A673 (cell line): ENCODE results near the gene IMMP2L. TPM values are rescaled to one million over a fixed set of nuclear protein-coding genes. Genes with fewer than 3 reads are reported as not detected.

ENCODE experiments used
- BruUV-seq: library from RNA; stranded (reverse); fragments of 400-500 nt; replicated peaks from 2 replicates; lab custom pipeline; 2021; lab: Mats Ljungman, UMichigan
- CTCF ChIA-PET: fragments of 300-600 bp; sonication (Branson Sonifier 250); formaldehyde crosslinking; loops from one replicate; lab custom pipeline; 2022; ENCODE audit warnings: antibody characterized with exemption; lab: Charles Lee
- POLR2A ChIA-PET: fragments of 300-600 bp; sonication (Branson Sonifier 250); formaldehyde crosslinking; loops from one replicate; lab custom pipeline; 2022; ENCODE audit warnings: antibody characterized with exemption; ENCODE audit not compliant: low non-redundant PET; lab: Charles Lee
- DNase-seq: peaks from one replicate; pipeline ENCODE4 v3.0.0-alpha.2; 2015; ENCODE audit warnings: low spot score
- H3K27ac ChIP-seq: fragments of 200-600 bp; sonication (generic); 2 replicates; pipeline ENCODE4 v1.5.1; 2016; ENCODE audit warnings: mixed run types, low read depth, mild to moderate bottlenecking, mixed read lengths, antibody characterized with exemption, low read length; ENCODE audit not compliant: poor library complexity, severe bottlenecking
- H3K27me3 ChIP-seq: fragments of 200-600 bp; sonication (generic); replicated peaks from 2 replicates; pipeline ENCODE4 v1.6.1; 2017; ENCODE audit warnings: mixed run types, low read depth, mild to moderate bottlenecking, mixed read lengths, antibody characterized with exemption, low read length; ENCODE audit not compliant: insufficient read depth, poor library complexity
- H3K36me3 ChIP-seq: fragments of 200-600 bp; sonication (generic); 2 replicates; pipeline ENCODE4 v1.6.1; 2016; ENCODE audit warnings: mixed run types, mild to moderate bottlenecking, mixed read lengths, antibody characterized with exemption, low read length; ENCODE audit not compliant: insufficient read depth, poor library complexity, severe bottlenecking
- H3K4me1 ChIP-seq: fragments of 200-600 bp; sonication (generic); 2 replicates; pipeline ENCODE4 v1.6.1; 2017; ENCODE audit warnings: mixed run types, mild to moderate bottlenecking, mixed read lengths, antibody characterized with exemption, low read length; ENCODE audit not compliant: insufficient read depth, poor library complexity, severe bottlenecking
- H3K4me3 ChIP-seq: fragments of 200-600 bp; sonication (generic); 2 replicates; pipeline ENCODE4 v1.5.1; 2016; ENCODE audit warnings: low read depth, mixed run types, mild to moderate bottlenecking, mixed read lengths, low read length; ENCODE audit not compliant: poor library complexity, severe bottlenecking
- H3K9me3 ChIP-seq: fragments of 200-600 bp; sonication (generic); 2 replicates; pipeline ENCODE4 v1.6.1; 2016; ENCODE audit warnings: mixed run types, low read depth, mild to moderate bottlenecking, mixed read lengths, antibody characterized with exemption, low read length; ENCODE audit not compliant: poor library complexity, severe bottlenecking
- CTCF ChIP-seq: fragments of 300-800, 200-600 bp; sonication (generic); conservative IDR thresholded peaks from 2 replicates; pipeline ENCODE4 v1.5.1; 2017; ENCODE audit warnings: low read depth, mild to moderate bottlenecking, antibody characterized with exemption, low read length, moderate library complexity, mixed read lengths
- EZH2 ChIP-seq: fragments of 200-600 bp; sonication (generic); IDR thresholded peaks from 2 replicates; pipeline ENCODE4 v1.6.1; 2017; ENCODE audit warnings: borderline replicate concordance, low read depth, mild to moderate bottlenecking, mixed read lengths, antibody characterized with exemption, low read length; ENCODE audit not compliant: poor library complexity, severe bottlenecking
- intact Hi-C: fragments of 100-400 bp; cut with micrococcal nuclease; formaldehyde crosslinking; loops from one replicate; pipeline ENCODE4 v1.10.0; 2022; ENCODE audit not compliant: unreplicated experiment
- total RNA-seq: library from RNA; stranded (reverse); gene quantifications from 2 replicates; pipeline ENCODE4 v1.2.3, GENCODE V29; 2021

Gene IMMP2L
- total RNA-seq, 1 experiment from 2014 or later: 10.0 TPM

- BruUV-seq: TSS peak; percentile 63
- H3K36me3 ChIP-seq: no peaks in the 10 kb centered on the region
- H3K9me3 ChIP-seq: no peaks in the 10 kb centered on the region
- DNase-seq: peak; percentile 24
- CTCF ChIA-PET: no interaction called here
- peak overlapping the region; percentile 74 for H3K27ac ChIP-seq
- no peaks in the 10 kb centered on the region for H3K27me3 ChIP-seq
- TF ChIP-seq CTCF (no peak), EZH2 (no peak)
- peak overlapping the region; percentile 5 for H3K4me3 ChIP-seq
- H3K4me1 ChIP-seq: peaks cover 25% of the 10 kb centered on the region
- POLR2A ChIA-PET: interaction anchor here (0.7 kb wide), 1 partner anchor 106 kb away, joined by 4 read pairs; no protein-coding TSS in a partner anchor
- intact Hi-C loops: no loop called here
Measured at GRCh38 chr7:111137296-111138192, 424.7 kb downstream of the IMMP2L start.

DNA sequence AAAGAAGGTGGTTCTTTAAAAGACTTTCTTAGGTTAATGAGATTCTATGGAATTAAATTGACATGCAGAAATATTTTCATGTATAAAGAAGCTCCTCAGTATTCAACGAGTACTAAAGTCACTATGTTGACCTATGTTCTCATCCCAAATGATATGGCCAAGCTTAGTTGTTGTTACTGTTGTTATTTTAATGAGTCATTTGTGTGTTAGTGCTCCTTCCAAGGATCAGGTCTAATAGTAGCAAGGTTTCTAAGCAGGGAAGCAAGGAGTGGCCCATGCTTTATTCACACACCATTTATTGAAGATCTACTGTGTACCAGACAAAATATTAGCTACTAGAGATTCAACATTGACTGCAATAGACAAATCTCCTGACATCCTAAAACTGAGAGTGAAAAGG lies 429.5 kb downstream of the IMMP2L start:
- no peak for DNase-seq
- Histone ChIP-seq H3K4me3 (no peak overlapping the region), H3K27me3 (no peaks in the 10 kb centered on the region), H3K27ac (no peak overlapping the region), H3K9me3 (no peaks in the 10 kb centered on the region), H3K36me3 (no peaks in the 10 kb centered on the region), H3K4me1 (peaks cover 9% of the 10 kb centered on the region)
- no TSS peak for BruUV-seq
- ChIA-PET CTCF (no interaction called here), POLR2A (no interaction called here)
- intact Hi-C loops: no loop called here
- TF ChIP-seq CTCF: no peak
- no peak for TF ChIP-seq EZH2

- intact Hi-C loops: no loop called here
- BruUV-seq: no TSS peak
- no peak overlapping the region for H3K27ac ChIP-seq
- no peaks in the 10 kb centered on the region for H3K36me3 ChIP-seq
- TF ChIP-seq EZH2 (no peak), CTCF (no peak)
- no peaks in the 10 kb centered on the region for H3K4me1 ChIP-seq
- CTCF ChIA-PET: no interaction called here
- H3K9me3 ChIP-seq: no peaks in the 10 kb centered on the region
- no peaks in the 10 kb centered on the region for H3K27me3 ChIP-seq
- no peak for DNase-seq
- POLR2A ChIA-PET: no interaction called here
- no peak overlapping the region for H3K4me3 ChIP-seq
Measured at GRCh38 chr7:111129435-111129834, 432.9 kb downstream of the IMMP2L start.
